ENCODE measurements around the gene RPL7L1. TPM values are rescaled to one million over a fixed set of nuclear protein-coding genes. Genes with fewer than 3 reads are reported as not detected.
"Not testable (repeated sequence)": the region's sequence is repeated elsewhere in the genome, so short reads cannot be mapped to it uniquely, and the experiment has no call there.

RPL7L1 gene
- total RNA-seq (ENCODE audit: insufficient read depth, low replicate concordance), result 77.3 TPM

DNA sequence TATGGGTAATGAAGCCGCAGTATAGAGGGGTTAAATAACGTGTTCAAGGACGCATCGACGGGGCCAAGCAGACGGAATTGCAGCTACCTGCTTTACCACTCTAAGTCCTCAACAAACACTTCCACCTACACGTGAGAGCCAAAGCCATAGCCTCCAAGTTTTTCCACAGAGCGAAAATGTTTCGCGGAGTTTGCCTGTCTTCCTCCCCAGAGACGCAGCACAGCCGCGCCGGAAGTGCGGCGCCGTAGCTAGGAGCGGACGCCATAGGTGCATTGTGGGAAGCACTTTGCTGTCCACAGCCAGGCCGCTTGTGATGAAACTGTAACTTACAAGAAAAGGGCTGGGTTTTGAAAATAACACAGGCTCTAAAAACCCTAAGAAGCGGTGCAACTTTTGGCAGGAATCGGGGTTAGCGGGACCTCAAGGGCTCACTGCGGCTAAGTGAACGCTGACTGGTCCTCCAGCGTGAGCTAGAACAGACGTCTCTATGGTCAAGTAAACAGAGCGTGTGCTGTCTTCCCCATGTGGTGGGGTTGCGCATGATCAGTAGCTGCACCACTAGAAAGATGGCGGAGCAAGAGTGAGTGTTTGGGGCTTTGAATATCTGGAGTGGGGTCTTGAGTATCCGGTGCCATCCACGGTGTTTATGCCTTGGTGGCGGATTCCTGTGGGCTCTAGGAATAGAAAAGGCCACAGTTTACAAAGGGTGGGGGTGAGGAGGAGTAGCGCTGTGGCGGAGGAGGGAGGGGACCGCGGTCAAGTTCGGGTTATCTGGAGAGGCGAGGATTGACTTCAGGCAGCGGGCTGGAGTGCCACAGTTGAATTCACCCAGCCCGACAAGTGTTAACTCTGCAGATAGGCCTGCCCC, at the start of gene RPL7L1:
Gene RPL7L1 (plus strand): TSS at position 245 of the 868 bp plus-strand sequence. CDS start 295 bp downstream, at position 540.
- peak; percentile 96 for DNase-seq (ENCODE audit: low spot score)

DNA sequence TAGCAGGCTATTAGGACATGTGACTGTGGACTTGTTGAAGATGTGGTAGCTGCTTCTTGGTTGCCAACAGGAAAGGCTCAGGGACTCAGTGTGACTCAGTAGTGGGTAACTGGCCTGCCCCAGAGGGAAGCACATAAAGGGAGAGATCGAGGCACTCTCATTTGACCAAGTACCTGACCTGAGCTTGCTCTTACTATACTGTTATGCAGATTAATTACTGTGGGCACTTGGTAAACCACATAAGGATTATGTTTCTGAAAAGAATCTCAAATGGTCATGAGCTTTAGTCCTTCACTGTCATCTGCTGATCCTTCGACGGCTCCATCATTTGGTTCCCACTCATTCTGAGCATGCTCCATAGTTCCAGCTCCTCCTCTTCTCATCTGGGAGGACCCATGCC, 48.2 kb upstream of the RPL7L1 start:
- no peak for DNase-seq (ENCODE audit: low spot score)

DNA sequence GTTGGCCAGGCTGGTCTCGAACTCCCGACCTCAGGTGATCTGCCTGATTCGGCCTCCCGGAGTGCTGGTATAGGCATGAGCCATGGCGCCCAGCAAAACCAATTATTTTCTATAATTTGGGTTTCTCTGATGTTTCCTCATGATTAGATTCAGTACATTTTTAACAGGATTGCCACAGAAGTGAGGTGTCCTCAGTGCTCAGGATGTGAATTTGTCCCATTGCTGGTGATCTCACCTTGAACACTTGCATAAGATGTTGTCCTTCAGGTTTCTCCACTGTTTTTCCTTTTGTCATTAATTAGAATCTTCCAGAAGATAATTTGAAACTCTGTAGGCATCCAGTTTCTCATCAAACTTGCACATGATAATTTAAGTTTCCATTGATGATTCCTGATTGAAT, 45.4 kb upstream of the RPL7L1 start:
- no peak for DNase-seq (ENCODE audit: low spot score)

DNA sequence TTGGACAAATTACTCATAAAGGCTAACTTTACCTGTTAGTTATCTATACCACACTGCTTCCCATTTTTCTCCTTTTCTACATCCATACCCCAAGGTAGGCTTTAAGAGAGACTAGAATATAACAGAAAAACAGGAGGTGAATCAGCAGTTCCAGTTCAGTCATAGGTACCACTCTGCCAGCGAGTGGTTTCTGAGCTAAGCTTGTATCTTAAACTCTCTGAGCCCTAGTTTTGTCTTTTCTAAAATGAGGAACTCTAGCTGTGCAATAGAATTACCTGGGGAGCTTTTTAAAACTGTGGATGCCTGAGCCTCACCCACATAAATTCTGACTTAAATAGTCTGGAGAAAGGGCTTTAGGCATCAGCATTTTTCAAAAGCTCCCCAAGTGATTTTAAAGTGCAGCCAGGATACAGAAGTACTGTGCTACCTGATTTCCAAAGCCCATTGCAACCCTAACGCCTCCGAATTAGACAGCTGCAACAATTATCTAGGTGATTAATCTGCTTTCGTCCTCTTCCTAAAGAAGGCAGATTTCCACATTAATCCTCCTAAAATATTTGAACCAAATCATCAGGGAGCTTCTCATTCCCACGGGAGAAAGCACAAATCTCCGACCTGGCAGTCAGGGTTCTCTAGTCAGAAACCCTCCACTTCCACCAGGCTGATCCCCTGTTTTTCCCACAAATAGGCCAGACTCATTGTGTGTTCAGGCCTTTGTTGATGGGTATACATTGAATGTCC, 37.4 kb upstream of the RPL7L1 start:
- no peak for DNase-seq (ENCODE audit: low spot score)

DNA sequence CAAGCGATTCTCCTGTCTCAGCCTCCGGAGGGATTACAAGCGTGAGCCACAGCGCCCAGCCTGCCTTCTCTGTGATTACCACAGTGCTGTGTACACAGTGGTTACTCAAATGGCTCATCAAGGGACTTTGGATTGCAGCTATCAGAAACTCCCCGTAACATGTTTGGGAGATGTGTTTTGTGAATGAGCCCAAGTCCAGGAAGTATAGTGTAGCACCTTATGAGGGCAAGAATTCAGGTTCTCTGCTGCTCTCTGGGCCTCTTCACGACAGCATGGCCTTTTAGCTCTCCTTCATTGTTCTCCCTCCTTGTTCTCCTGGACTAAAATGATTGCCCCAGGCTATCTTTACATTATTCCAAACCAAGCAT, 34.1 kb upstream of the RPL7L1 start:
- DNase-seq (ENCODE audit: low spot score), result no peak

DNA sequence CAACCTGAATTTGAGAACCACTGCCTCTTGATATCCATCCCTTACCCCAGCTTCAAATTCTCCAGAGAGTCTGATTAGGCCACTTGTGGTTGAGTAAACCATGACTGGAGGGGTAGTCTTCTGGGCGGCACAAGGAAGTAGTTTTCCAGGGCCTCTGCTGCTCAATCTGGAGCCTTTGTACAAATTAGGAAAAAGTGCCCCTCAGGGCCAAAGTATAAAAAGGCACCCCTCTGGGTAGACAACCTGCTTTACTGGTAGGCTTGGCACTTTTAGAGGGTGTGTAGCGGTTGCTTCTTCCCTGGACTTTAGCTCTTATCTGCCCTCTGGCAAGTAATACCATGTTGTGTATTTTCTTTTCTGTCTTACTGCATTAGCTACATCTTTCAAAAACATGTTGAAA, 32.9 kb upstream of the RPL7L1 start:
- DNase-seq (ENCODE audit: low spot score), result no peak

DNA sequence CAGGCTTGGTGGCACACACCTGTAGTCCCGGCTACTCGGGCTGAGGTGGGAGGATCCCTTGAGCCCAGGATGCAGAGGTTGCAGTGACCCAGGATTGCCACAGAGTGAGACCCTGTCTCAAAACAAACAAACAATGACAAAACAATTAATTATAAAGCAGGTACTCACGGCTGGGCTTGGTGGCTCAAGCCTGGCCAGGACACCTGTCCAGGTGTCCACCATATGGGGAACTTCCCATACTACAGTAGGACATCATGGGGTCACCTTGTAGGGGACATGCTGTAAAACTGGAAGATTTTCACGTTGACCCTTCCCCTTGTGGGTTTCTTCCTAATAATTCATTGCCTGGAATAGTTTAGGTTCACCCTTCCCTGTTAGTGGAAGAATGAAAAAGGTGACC, 30.7 kb upstream of the RPL7L1 start:
- no peak for DNase-seq (ENCODE audit: low spot score)

DNA sequence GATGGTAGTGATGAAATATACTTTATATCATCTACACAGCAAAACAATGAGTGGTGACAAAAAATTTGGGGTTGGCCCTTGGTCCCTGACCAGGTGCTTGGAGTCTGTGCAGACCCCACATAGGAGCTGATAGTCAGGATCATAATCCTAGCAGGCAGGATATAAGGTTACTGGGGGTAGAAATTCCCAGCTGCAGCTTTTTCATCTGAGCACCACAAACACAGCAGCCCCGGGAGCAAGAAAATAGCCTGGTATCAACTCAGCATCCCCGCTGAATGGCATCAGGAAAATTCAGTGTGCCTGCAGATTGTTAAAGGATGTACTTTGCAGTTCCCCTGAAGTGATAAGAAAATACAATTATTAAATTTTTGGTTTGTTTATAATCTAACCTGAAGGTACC, 27.8 kb upstream of the RPL7L1 start:
- DNase-seq (ENCODE audit: low spot score), result no peak

DNA sequence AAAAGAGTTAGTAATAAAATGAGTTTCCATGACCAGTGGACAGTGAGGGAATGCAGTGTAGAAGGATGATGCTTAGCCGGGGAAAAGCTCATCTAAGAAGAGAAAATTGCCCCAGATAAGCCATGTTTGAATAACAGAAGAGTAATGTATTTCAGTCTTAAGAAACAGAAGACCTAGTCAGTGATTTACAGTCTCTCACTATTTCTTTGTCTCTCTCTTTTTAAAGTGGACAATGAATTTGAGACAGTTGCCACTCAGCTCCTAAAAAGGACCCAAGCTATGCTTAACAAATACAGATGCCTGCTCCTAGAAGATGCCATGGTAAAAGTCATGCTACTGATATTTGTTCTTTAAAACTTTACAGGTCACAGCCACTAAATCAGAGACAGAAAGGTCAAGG, 19.4 kb upstream of the RPL7L1 start:
- DNase-seq (ENCODE audit: low spot score), result no peak

DNA sequence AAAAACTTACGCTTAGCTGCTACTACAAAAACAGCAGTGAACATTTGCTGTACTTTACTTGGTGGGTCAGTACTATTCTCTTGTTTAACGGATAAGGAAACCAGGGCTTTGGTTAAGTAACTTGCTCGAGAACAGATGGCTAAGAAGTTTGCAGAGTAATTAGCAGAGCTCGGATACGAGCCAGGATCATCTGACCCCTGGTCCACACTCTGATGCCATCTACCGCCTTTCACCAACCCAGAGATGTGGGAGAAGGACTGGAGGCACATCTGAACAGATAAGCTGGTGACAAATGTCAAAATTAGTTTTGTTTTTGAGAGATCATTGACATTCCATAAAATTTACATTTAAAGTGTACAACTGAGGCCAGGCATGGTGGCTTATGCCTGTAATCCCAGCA, 18.9 kb upstream of the RPL7L1 start:
- no peak for DNase-seq (ENCODE audit: low spot score)

DNA sequence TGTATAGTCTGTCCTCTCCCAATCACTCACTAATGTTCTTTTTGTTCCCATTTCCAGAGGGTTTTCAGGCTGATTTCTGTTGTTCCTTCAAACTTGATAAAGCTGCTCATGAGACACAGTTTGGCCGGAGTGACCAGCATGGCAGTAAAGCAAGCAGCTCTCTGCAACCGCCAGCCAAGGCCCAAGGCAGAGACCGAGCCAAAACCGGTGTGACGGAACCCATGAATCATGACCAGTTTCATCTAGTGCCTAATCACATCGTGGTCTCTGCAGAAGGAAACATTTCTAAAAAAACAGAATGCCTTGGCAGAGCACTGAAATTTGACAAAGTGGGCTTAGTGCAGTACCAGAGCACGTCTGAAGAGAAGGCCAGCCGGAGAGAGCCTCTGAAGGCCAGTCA, 14.8 kb upstream of the RPL7L1 start:
- no peak for DNase-seq (ENCODE audit: low spot score)

DNA sequence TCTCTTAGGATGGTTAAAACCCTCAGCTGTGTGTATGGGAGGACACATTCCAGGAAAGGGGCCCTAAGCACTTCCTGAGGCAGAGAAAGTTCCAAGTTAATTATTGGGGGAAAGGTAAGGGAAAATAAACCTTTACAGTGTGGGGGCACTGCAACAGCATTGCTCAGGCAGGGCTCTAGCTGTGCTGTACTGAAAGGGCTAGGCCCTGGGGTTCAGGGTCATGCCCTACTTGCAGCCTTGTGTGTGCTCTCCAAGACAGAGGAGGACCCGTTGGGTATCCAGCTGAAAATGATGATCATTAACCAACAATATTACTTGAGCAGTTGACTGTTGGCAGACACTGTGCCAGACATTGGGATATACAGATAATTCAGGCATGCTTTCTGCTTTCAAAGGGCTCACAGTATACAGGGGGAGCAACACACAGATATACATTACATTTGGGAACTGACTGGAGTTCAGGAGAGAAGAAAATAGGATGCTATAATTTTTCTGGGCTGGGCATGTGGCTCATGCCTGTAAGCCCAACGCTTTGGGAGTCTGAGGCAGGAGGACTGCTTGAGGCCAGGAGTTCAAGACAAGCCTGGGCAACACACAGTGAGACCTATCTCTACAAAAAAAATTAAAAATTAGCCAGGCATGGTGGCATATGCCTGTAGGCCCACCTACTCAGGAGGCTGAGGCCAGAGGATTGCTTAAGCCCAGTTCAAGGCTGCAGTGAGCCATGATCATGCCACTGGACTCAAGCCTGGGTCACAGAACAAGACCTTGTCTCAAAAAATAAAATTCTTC, 9.1 kb upstream of the RPL7L1 start:
- DNase-seq (ENCODE audit: low spot score), result no peak

DNA sequence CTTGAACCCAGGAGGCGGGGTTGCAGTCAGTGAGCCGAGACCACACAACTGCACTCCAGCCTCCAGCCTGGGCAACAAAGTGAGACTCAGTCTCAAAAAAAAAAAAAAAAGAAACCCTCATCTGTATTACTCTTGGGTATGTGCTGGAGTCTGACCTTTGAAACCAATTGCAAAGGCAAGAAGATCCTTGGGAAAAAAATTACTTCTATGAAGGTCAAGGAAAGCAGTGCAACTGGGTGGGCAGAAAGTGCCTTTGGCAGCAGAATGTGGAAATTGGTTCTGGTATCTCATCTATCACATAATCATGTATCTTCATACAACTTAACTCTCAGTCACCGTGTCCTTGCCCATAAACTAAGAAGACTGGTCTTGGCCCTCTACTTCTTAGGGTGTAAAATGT, 7.7 kb upstream of the RPL7L1 start:
- DNase-seq (ENCODE audit: low spot score), result no peak

DNA sequence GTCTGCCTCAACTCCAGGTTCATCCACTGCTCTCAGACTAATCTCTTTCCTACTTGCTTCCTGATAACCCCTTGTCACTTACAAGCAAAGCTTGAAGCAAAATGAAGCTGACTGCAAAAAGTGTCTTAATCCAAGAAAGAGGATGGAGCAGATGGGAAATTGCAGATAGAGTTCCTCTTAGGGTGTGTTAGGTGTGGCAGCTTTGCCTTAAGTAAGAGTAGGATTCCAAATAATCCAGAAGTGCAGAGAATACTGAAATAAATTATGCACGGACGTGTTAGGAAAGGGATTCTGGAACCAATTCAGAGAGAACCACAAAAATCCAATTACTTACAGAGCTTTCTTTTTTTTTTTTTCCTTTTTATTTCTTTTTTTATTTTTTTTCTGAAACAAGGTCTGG, 6.1 kb upstream of the RPL7L1 start:
- no peak for DNase-seq (ENCODE audit: low spot score)

DNA sequence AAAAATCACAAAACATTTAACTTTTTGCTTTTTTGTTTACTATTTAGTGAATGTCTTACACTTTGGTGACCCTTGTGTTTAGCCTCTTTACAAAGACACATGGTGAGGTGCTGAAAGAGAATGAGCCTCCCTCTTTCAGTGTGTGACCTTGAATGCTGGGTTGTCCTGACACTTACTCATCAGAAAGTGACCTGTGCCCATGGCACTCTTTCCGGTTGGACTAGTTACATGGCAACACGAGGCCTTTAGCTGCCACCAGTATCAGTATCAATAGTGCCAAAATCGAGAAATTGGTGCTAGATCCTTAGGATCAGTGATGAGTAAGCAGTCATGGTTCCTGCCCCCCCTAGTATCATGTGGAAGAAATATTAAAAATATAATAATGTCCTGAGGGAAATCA, 1.7 kb upstream of the RPL7L1 start:
- no peak for DNase-seq (ENCODE audit: low spot score)

DNA sequence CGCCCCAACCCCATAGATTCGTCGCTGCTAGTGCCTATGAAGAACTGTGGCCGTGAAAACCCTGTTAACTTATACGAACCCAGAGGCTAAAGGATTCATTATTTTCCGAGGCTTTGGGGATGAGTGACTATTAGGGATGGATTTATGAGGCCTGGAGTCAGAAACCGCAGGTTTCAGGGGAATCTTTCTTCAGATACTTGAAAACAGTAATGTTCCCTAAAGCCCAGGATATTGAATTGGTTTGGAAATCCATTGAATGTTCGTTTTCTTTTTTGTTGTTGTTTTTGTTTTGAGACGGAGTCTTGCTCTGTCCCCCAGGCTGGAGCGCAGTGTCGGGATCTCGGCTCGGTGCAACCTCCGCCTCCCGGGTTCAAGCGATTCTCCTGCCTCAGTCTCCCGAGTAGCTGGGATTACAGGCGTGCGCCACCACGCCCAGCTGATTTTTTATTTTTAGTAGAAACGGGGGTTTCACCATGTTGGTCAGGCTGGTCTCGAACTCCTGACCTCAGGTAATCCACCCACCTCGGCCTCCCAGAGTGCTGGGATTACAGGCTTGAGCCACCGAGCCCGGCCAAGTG, 913 bp downstream of the RPL7L1 start:
- not testable (repeated sequence) for DNase-seq (ENCODE audit: low spot score)

DNA sequence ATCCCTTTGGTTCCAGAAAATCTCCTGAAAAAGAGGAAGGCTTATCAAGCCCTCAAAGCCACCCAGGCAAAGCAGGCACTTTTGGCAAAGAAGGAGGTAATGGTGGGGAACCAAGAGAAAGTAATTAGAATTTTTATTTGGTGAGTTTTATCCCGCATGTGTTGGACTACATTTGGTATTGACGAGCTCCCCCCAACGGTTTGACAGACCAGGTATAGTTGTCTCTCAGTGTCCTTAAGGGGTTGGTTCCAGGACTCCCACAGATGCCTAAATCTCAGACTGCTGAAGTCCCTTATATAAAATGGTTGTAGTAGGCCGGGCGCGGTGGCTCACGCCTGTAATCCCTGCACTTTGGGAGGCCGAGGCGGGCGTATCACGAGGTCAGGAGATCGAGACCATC, 1.5 kb downstream of the RPL7L1 start:
- not testable (repeated sequence) for DNase-seq (ENCODE audit: low spot score)

DNA sequence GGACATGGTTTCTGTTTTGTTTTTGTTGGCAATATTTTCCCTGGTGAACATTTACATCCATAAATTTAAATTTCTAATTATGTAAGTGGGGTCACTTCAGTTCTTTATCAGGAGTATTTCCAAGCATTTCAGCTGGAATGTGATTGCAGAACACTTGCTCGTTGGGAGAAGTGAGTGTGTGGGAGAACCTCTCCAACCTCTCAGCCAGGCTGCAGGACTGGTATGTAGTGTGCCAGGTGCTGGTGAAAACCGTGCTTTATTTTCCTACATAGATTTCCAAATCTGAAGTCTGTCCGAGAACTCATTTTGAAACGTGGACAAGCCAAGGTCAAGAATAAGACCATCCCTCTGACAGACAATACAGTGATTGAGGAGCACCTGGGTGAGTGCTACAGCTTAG, 6.3 kb downstream of the RPL7L1 start:
- DNase-seq (ENCODE audit: low spot score), result no peak

DNA sequence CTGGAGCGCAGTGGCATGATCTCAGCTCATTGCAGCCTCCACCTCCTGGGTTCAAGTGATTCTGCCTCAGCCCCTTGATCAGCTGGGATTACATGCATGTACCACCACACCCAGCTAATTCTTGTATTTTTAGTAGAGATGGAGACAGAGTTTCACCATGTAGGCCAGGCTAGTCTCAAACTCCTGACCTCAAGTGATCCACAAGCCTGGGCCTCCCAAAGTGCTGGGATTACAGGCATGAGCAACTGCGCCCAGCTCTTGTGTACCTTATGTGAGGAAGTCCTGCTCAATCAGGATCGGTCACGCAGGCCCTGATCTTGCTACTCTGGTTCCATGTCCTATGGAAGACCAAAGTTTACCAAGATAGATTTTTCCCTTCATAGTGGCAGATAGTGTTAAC, 8.8 kb downstream of the RPL7L1 start:
- not testable (repeated sequence) for DNase-seq (ENCODE audit: low spot score)

DNA sequence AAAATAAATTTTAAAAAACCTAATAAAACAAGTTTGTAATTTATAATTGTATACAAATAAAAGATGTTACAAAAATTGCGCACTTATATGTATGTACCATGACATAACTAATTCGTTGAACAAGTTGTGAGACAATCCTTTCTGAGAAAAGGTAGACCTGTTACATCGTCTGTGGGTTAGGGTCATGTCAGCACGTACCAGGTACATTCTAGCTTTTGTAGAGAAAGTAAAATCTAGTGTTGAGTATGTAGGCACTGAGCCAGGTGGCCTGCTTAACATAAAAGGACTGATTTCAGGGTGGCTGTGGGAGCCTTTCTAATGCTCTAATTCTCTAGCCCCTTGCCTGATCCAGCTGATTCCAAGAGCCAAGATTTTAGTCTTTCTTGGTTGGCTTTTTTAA, 10.4 kb downstream of the RPL7L1 start:
- no peak for DNase-seq (ENCODE audit: low spot score)

DNA sequence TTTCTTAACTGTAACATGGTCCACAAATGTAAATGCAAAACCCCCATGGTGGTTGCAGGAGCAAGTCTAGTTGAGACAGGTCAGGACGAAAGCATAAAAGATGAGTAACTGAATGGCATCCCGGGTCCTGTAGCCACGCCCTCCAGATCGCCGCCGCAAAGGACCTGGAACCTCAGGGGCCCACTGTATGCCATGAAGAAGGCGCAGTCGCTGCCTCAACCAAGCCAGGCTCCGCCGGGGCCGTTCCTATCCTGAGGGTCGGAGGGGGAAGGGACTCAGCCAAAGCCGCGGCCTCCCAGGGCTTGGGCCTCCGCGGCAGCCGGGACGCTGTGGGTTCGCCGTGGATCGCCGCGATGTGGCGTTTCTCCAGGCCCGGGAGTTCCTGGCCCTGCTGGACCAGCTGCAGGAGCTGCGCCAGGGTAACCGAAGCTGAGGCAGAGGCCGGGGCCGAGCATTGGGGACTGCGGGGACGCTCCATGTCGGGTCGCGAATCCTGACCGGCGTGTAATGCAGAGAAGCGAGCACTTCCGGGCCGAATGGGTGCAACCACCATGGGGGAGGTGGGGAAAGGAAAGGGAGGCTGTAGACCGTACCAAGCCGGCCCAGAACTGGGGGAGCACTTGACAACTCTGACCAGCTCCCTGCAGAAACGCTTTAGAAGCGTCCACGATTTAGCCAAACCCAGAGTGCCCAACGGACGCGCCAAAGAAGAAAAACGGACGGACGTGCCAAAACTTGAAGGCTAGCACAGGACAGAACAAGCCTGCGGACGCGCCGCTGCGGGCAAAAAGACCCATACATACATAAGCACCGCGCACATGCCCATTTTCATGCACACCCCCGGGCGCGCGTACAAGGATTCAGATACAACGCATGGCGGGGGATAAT, 11.1 kb downstream of the RPL7L1 start:
- peak; percentile 98 for DNase-seq (ENCODE audit: low spot score)
